HepG2 (cell line): ENCODE data around the gene STOML2. TPM values are rescaled to one million over a fixed set of nuclear protein-coding genes. Genes with fewer than 3 reads are reported as not detected.

Experiments
- ARID2 ChIP-seq: sonication (generic); formaldehyde crosslinking; IDR thresholded peaks from 2 replicates; pipeline ENCODE4 v1.8.1; 2022; ENCODE audit warnings: mild to moderate bottlenecking, missing genetic modification reagents, borderline replicate concordance
- ATF3 ChIP-seq: sonication (generic); formaldehyde crosslinking; IDR thresholded peaks from 2 replicates; pipeline ENCODE4 v1.4.0; 2020; ENCODE audit warnings: missing genetic modification reagents
- ATF5 ChIP-seq: sonication (generic); formaldehyde crosslinking; IDR thresholded peaks from 2 replicates; pipeline ENCODE4 v1.4.0; 2020; ENCODE audit warnings: mild to moderate bottlenecking, low read depth, missing genetic modification reagents
- DRAP1 ChIP-seq: IDR thresholded peaks from 2 replicates; pipeline ENCODE4 v1.6.1; 2016; ENCODE audit warnings: missing genetic modification reagents, missing compliant biosample characterization
- GABPB1 ChIP-seq: IDR thresholded peaks from 2 replicates; pipeline ENCODE4 v1.6.1; 2016; ENCODE audit warnings: mild to moderate bottlenecking, missing genetic modification reagents, moderate library complexity, missing compliant biosample characterization
- KLF16 ChIP-seq, 2 experiments: sonication (generic) in 1 of 2; formaldehyde crosslinking in 1 of 2; IDR thresholded peaks; 2 replicates each; pipeline versions ENCODE4 v1.6.1 to v1.8.0; 2016 to 2023; ENCODE audit warnings: missing genetic modification reagents in 2 of 2, missing compliant biosample characterization in 1 of 2
- MED1 ChIP-seq: sonication (generic); formaldehyde crosslinking; IDR thresholded peaks from 2 replicates; pipeline ENCODE4 v1.4.0; 2020; ENCODE audit warnings: missing genetic modification reagents
- MEF2D ChIP-seq: sonication (generic); formaldehyde crosslinking; IDR thresholded peaks from 2 replicates; pipeline ENCODE4 v1.5.1; 2020; ENCODE audit warnings: mild to moderate bottlenecking, missing genetic modification reagents
- NCOA2 ChIP-seq: sonication (generic); formaldehyde crosslinking; IDR thresholded peaks from 2 replicates; pipeline ENCODE4 v1.8.0; 2022; ENCODE audit warnings: inconsistent platforms
- NFE2L1 ChIP-seq: sonication (generic); formaldehyde crosslinking; IDR thresholded peaks from 2 replicates; pipeline ENCODE4 v1.4.0; 2020; ENCODE audit warnings: missing genetic modification reagents, mild to moderate bottlenecking, borderline replicate concordance
- PHB2 ChIP-seq: fragments of 450-650 bp; IDR thresholded peaks from 2 replicates; pipeline ENCODE4 v1.6.1; 2018; ENCODE audit not compliant: partially characterized antibody
- RAD21 ChIP-seq: fragments of 450-650 bp; formaldehyde crosslinking; IDR thresholded peaks from 2 replicates; pipeline ENCODE4 v1.5.0; 2020; ENCODE audit warnings: mild to moderate bottlenecking
- SMC3 ChIP-seq: IDR thresholded peaks from 2 replicates; pipeline ENCODE4 v1.6.1; 2011; ENCODE audit warnings: low read length, improper control_type of control experiment
- SNAPC5 ChIP-seq: sonication (generic); formaldehyde crosslinking; IDR thresholded peaks from 2 replicates; pipeline ENCODE4 v1.8.1; 2023; ENCODE audit warnings: mild to moderate bottlenecking, missing genetic modification reagents, borderline replicate concordance
- TBX3 ChIP-seq: fragments of 450-650 bp; IDR thresholded peaks from 2 replicates; pipeline ENCODE4 v1.6.1; 2017; ENCODE audit warnings: antibody characterized with exemption, mild to moderate bottlenecking, inconsistent platforms, borderline replicate concordance
- TOPORS ChIP-seq: sonication (generic); formaldehyde crosslinking; IDR thresholded peaks from 2 replicates; pipeline ENCODE4 v1.8.0; 2023; ENCODE audit warnings: mild to moderate bottlenecking, missing genetic modification reagents
- ZBTB46 ChIP-seq: sonication (generic); formaldehyde crosslinking; IDR thresholded peaks from 2 replicates; pipeline ENCODE4 v1.4.0; 2020; ENCODE audit warnings: mild to moderate bottlenecking, missing genetic modification reagents, borderline replicate concordance
- ZFP36L1 ChIP-seq: sonication (generic); formaldehyde crosslinking; IDR thresholded peaks from 2 replicates; pipeline ENCODE4 v1.8.0; 2022; ENCODE audit warnings: mild to moderate bottlenecking, missing genetic modification reagents, moderate library complexity
- ZFP62 ChIP-seq: sonication (generic); formaldehyde crosslinking; IDR thresholded peaks from 2 replicates; pipeline ENCODE4 v1.4.0; 2020; ENCODE audit warnings: missing genetic modification reagents
- ZFP90 ChIP-seq: sonication (generic); formaldehyde crosslinking; IDR thresholded peaks from 2 replicates; pipeline ENCODE4 v1.8.0; 2022; ENCODE audit warnings: missing genetic modification reagents, mild to moderate bottlenecking, inconsistent platforms, borderline replicate concordance
- ZNF44 ChIP-seq: sonication (generic); formaldehyde crosslinking; IDR thresholded peaks from 2 replicates; pipeline ENCODE4 v1.5.1; 2020; ENCODE audit warnings: mild to moderate bottlenecking, missing genetic modification reagents
- ZNF550 ChIP-seq: sonication (generic); formaldehyde crosslinking; IDR thresholded peaks from 2 replicates; pipeline ENCODE4 v1.4.0; 2020; ENCODE audit warnings: mild to moderate bottlenecking, missing genetic modification reagents, borderline replicate concordance
- ZNF557 ChIP-seq: sonication (generic); formaldehyde crosslinking; IDR thresholded peaks from 2 replicates; pipeline ENCODE4 v1.4.0; 2020; ENCODE audit warnings: missing genetic modification reagents
- ZNF558 ChIP-seq: sonication (generic); formaldehyde crosslinking; IDR thresholded peaks from 2 replicates; pipeline ENCODE4 v1.9.0; 2022; ENCODE audit warnings: mild to moderate bottlenecking, missing genetic modification reagents, borderline replicate concordance
- ZNF672 ChIP-seq: sonication (generic); formaldehyde crosslinking; IDR thresholded peaks from 2 replicates; pipeline ENCODE4 v1.8.1; 2022; ENCODE audit warnings: missing genetic modification reagents
- ZNF703 ChIP-seq: sonication (generic); formaldehyde crosslinking; IDR thresholded peaks from 2 replicates; pipeline ENCODE4 v1.5.1; 2020; ENCODE audit warnings: missing genetic modification reagents, mild to moderate bottlenecking, moderate library complexity, borderline replicate concordance
- ZNF773 ChIP-seq: sonication (generic); formaldehyde crosslinking; IDR thresholded peaks from 2 replicates; pipeline ENCODE4 v1.4.0; 2020; ENCODE audit warnings: missing genetic modification reagents, borderline replicate concordance
- ZNF776 ChIP-seq: sonication (generic); formaldehyde crosslinking; IDR thresholded peaks from 2 replicates; pipeline ENCODE4 v1.4.0; 2020; ENCODE audit warnings: mild to moderate bottlenecking, missing genetic modification reagents
- polyA plus RNA-seq, 8 experiments: library from polyadenylated mRNA; depleted of rRNA in 3 of 8; stranded (reverse) in 7 of 8; unstranded in 1 of 8; fragments of >200 nt; fragmentation: Illumina TruSeq in 4 of 8; extraction: Trizol in 4 of 8; gene quantifications; 2 replicates each; pipeline versions ENCODE4 v1.2.1 to v1.2.3, GENCODE V29; 2011 to 2016; ENCODE audit warnings: low read depth in 4 of 8, missing spikeins in 1 of 8, mixed read lengths in 1 of 8; ENCODE audit not compliant: insufficient read depth in 1 of 8
- total RNA-seq, 5 experiments: library from RNA; depleted of rRNA; stranded (reverse); fragments of >200 nt; fragmentation: Illumina TruSeq; extraction: Trizol; gene quantifications; 2 replicates each; pipeline ENCODE4 v1.2.3, GENCODE V29; 2016; ENCODE audit warnings: low read depth in 1 of 5

The STOML2 gene
- total and polyA plus RNA-seq, 2 of the 13 experiments (the other 11 are each of a cell fraction or from before 2014, with no cell fraction given): 245 to 250 TPM

GRCh38 chr9:35072461-35073278, 30.3 kb downstream of the STOML2 start, which contains the start of gene VCP (continued):
- TF ChIP-seq MED1 (CRISPR knock-in tag) (no peak; the same call in 1 of the 2 replicates), DRAP1 (CRISPR knock-in tag) (peak; percentile 71; the same call in 1 of the 2 replicates), ATF3 (CRISPR knock-in tag) (no peak), RAD21 (CRISPR knock-in tag) (no peak; the same call in none of the 2 replicates), ARID2 (CRISPR knock-in tag) (no peak), ZNF557 (CRISPR knock-in tag) (no peak), ZFP36L1 (CRISPR knock-in tag) (no peak), PHB2 (no peak), ZBTB46 (CRISPR knock-in tag) (no peak), ZNF773 (CRISPR knock-in tag) (peak; percentile 58; the same call in 1 of the 2 replicates), ATF5 (CRISPR knock-in tag) (no peak), TOPORS (peak; percentile 57), ZNF703 (CRISPR knock-in tag) (no peak), MEF2D (CRISPR knock-in tag) (0 out of 2 replicates have a peak, but pooled peaks have one; percentile 16), SNAPC5 (CRISPR knock-in tag) (no peak), ZNF550 (CRISPR knock-in tag) (no peak), TBX3 (peak; percentile 80; the same call in 1 of the 2 replicates), ZNF672 (CRISPR knock-in tag) (no peak), ZFP62 (no peak), ZNF44 (CRISPR knock-in tag) (no peak; the same call in 1 of the 2 replicates), SMC3 (no peak), ZNF776 (CRISPR knock-in tag) (no peak), KLF16 (CRISPR knock-in tag; IDR thresholded peaks at IDR 0.05) (0 out of 4 replicates have a peak, but pooled peaks of 1 of the 2 experiments have one; percentile 13), NFE2L1 (CRISPR knock-in tag) (no peak), ZFP90 (CRISPR knock-in tag) (no peak), ZNF558 (CRISPR knock-in tag) (no peak; the same call in 1 of the 2 replicates), NCOA2 (CRISPR knock-in tag) (no peak), GABPB1 (CRISPR knock-in tag) (peak; percentile 82)
